SK-N-SH (cell line): ENCODE results near the gene ANKRD65. TPM values are rescaled to one million over a fixed set of nuclear protein-coding genes. Genes with fewer than 3 reads are reported as not detected.

Experiments used
- CTCF ChIA-PET: fragments of 300-600, 350-600 bp; formaldehyde crosslinking; extraction: SDS; loops from one replicate; lab custom pipeline; 2021; lab: Yijun Ruan, JAX
- POLR2A ChIA-PET: fragments of 350-600 bp; sonication (Branson Sonifier 250); formaldehyde crosslinking; extraction: SDS; loops from one replicate; lab custom pipeline; 2020; ENCODE audit warnings: antibody characterized with exemption, inconsistent platforms; lab: Yijun Ruan, JAX
- DNase-seq: peaks from one replicate; pipeline ENCODE4 v3.0.0; 2012
- H2AFZ ChIP-seq: fragments of 200-600 bp; sonication (generic); 2 replicates; pipeline ENCODE4 v1.8.1; 2016; ENCODE audit warnings: antibody characterized with exemption, mild to moderate bottlenecking, low read depth
- H3F3A ChIP-seq: fragments of 200-600 bp; sonication (generic); replicated peaks from 2 replicates; pipeline ENCODE3; 2016; ENCODE audit warnings: antibody characterized with exemption, mild to moderate bottlenecking; ENCODE audit not compliant: insufficient read depth
- H3K27ac ChIP-seq, 2 experiments: fragments of 200-500 bp in 1 of 2; fragments of 200-600 bp in 1 of 2; sonication (Bioruptor generic) in 1 of 2; sonication (generic), shearing (Covaris generic) in 1 of 2; 2 replicates each; pipeline versions ENCODE4 v1.5.1 to v1.6.1; 2014 to 2016; ENCODE audit warnings: low read depth in 2 of 2, inconsistent platforms in 1 of 2, low read length in 1 of 2, mild to moderate bottlenecking in 1 of 2, mixed read lengths in 1 of 2
- H3K27me3 ChIP-seq: fragments of 200-600 bp; sonication (generic), shearing (Covaris generic); 2 replicates; pipeline ENCODE4 v1.6.1; 2016; ENCODE audit warnings: mixed run types; ENCODE audit not compliant: insufficient read depth
- H3K36me3 ChIP-seq, 2 experiments: fragments of 200-500 bp in 1 of 2; fragments of 200-600 bp in 1 of 2; sonication (Bioruptor generic) in 1 of 2; sonication (generic) in 1 of 2; replicated peaks in 1 of 2; 2 replicates each; pipeline versions ENCODE3 to v1.5.1; 2014 to 2016; ENCODE audit warnings: low read length in 1 of 2, mild to moderate bottlenecking in 1 of 2; ENCODE audit not compliant: insufficient read depth in 2 of 2, control insufficient read depth in 1 of 2
- H3K4me1 ChIP-seq, 2 experiments: fragments of 200-500 bp in 1 of 2; fragments of 200-600 bp in 1 of 2; sonication (Bioruptor generic) in 1 of 2; sonication (generic), shearing (Covaris generic) in 1 of 2; 2 replicates each; pipeline versions ENCODE4 v1.5.1 to v1.6.1; 2014 to 2016; ENCODE audit warnings: low read depth in 1 of 2, low read length in 1 of 2, mixed run types in 1 of 2; ENCODE audit not compliant: insufficient read depth in 2 of 2, control insufficient read depth in 1 of 2
- H3K4me2 ChIP-seq: fragments of 200-600 bp; sonication (generic), shearing (Covaris generic); 2 replicates; pipeline ENCODE4 v1.6.1; 2017; ENCODE audit warnings: mixed run types
- H3K4me3 ChIP-seq, 2 experiments: fragments of 200-500 bp in 1 of 2; fragments of 200-600 bp in 1 of 2; sonication (Bioruptor generic) in 1 of 2; sonication (generic), shearing (Covaris generic) in 1 of 2; 2 replicates each; pipeline versions ENCODE4 v1.5.1 to v1.8.1; 2014 to 2016; ENCODE audit warnings: low read depth in 2 of 2, inconsistent platforms in 1 of 2, low read length in 1 of 2, mild to moderate bottlenecking in 1 of 2, mixed read lengths in 1 of 2, moderate library complexity in 1 of 2
- H3K79me2 ChIP-seq: fragments of 200-600 bp; sonication (generic); 2 replicates; pipeline ENCODE4 v1.8.1; 2017; ENCODE audit warnings: mild to moderate bottlenecking; ENCODE audit not compliant: insufficient read depth
- H3K9ac ChIP-seq: fragments of 200-600 bp; sonication (generic); 2 replicates; pipeline ENCODE4 v1.6.1; 2017; ENCODE audit warnings: mixed run types
- H3K9me2 ChIP-seq: fragments of 200-600 bp; sonication (generic); 2 replicates; pipeline ENCODE4 v1.6.1; 2017; ENCODE audit warnings: mixed run types
- H3K9me3 ChIP-seq: fragments of 200-600 bp; sonication (generic); 2 replicates; pipeline ENCODE4 v1.6.1; 2017; ENCODE audit warnings: mixed run types, mild to moderate bottlenecking, moderate library complexity
- H4K20me1 ChIP-seq: fragments of 200-600 bp; sonication (generic); 2 replicates; pipeline ENCODE4 v1.6.1; 2017; ENCODE audit warnings: mild to moderate bottlenecking, mixed run types; ENCODE audit not compliant: insufficient read depth
- CHD2 ChIP-seq: fragments of 150-350 bp; IDR thresholded peaks from 2 replicates; pipeline ENCODE4 v1.6.1; 2018; ENCODE audit warnings: low read length; ENCODE audit not compliant: partially characterized antibody
- ELF1 ChIP-seq: IDR thresholded peaks from 2 replicates; pipeline ENCODE4 v1.4.0; 2012
- EZH2phosphoT487 ChIP-seq: fragments of 200-600 bp; sonication (generic); IDR thresholded peaks from 2 replicates; pipeline ENCODE4 v1.6.1; 2017; ENCODE audit warnings: low read depth, mixed run types, mild to moderate bottlenecking, antibody characterized with exemption, moderate library complexity, borderline replicate concordance
- FOXJ3 ChIP-seq: sonication (generic); formaldehyde crosslinking; IDR thresholded peaks from 2 replicates; pipeline ENCODE4 v1.5.1; 2020; ENCODE audit warnings: mild to moderate bottlenecking, missing genetic modification reagents
- FOXM1 ChIP-seq: IDR thresholded peaks from 2 replicates; pipeline ENCODE4 v1.4.0; 2012; ENCODE audit warnings: low read depth, mild to moderate bottlenecking
- GATA2 ChIP-seq: sonication (generic); formaldehyde crosslinking; IDR thresholded peaks from 2 replicates; pipeline ENCODE4 v1.5.0; 2020; ENCODE audit warnings: mild to moderate bottlenecking, missing genetic modification reagents
- JUND ChIP-seq: IDR thresholded peaks from 2 replicates; pipeline ENCODE4 v1.4.0; 2012
- NFIC ChIP-seq: IDR thresholded peaks from 2 replicates; pipeline ENCODE4 v1.4.0; 2012; ENCODE audit warnings: borderline replicate concordance
- NRF1 ChIP-seq: IDR thresholded peaks from 2 replicates; pipeline ENCODE4 v1.6.1; 2012; ENCODE audit warnings: low read depth, mild to moderate bottlenecking, low read length
- POLR2AphosphoS5 ChIP-seq: IDR thresholded peaks from 2 replicates; pipeline ENCODE4 v1.6.1; 2012; ENCODE audit warnings: low read depth, low read length
- RAD21 ChIP-seq: IDR thresholded peaks from 2 replicates; pipeline ENCODE4 v1.6.1; 2012; ENCODE audit warnings: mild to moderate bottlenecking, low read length
- RFX5 ChIP-seq: IDR thresholded peaks from 2 replicates; pipeline ENCODE4 v1.6.1; 2012; ENCODE audit warnings: mild to moderate bottlenecking, improper control_type of control experiment, low read length
- SIN3A ChIP-seq: IDR thresholded peaks from 2 replicates; pipeline ENCODE4 v1.6.1; 2012; ENCODE audit warnings: low read depth, mild to moderate bottlenecking, low read length, moderate library complexity, borderline replicate concordance
- TAF1 ChIP-seq: IDR thresholded peaks from 2 replicates; pipeline ENCODE4 v1.6.1; 2012; ENCODE audit warnings: low read depth, mild to moderate bottlenecking, low read length, moderate library complexity, borderline replicate concordance
- TEAD4 ChIP-seq: IDR thresholded peaks from 2 replicates; pipeline ENCODE4 v1.4.0; 2012; ENCODE audit warnings: mild to moderate bottlenecking, borderline replicate concordance; ENCODE audit not compliant: insufficient read depth
- YY1 ChIP-seq: IDR thresholded peaks from 2 replicates; pipeline ENCODE4 v1.4.0; 2012; ENCODE audit warnings: low read depth, mild to moderate bottlenecking
- ZBTB33 ChIP-seq: IDR thresholded peaks from 2 replicates; pipeline ENCODE4 v1.4.0; 2012; ENCODE audit warnings: low read depth, borderline replicate concordance
- WGBS: methylation state at CpG from one replicate; pipeline ENCODE4 v1.1.6; 2017; ENCODE audit warnings: low lambda C conversion rate; 5-methylcytosine and 5-hydroxymethylcytosine counted together
- polyA plus RNA-seq, 3 experiments: library from polyadenylated mRNA; depleted of rRNA; stranded (reverse); fragments of >200 nt; gene quantifications; 2 replicates each; pipeline ENCODE4 v1.2.3, GENCODE V29; 2012
- TF ChIP-seq, protein P1 (sequence below): IDR thresholded peaks from 2 replicates; pipeline ENCODE4 v1.4.0; 2012; ENCODE audit warnings: low read depth
- TF ChIP-seq, protein P2 (sequence below): fragments of 150-350 bp; IDR thresholded peaks from 2 replicates; pipeline ENCODE4 v1.6.1; 2017; ENCODE audit warnings: antibody characterized with exemption, low read length, low read depth, borderline replicate concordance

The ANKRD65 gene
- polyA plus RNA-seq, 1 of the 3 experiments (the other 2 are of a cell fraction), result 0.07 TPM

- Histone ChIP-seq H3K4me2 (no peak overlapping the region), H3K36me3 (peaks cover 51 to 52% of the 10 kb centered on the region in 2 experiments), H4K20me1 (0 out of 2 replicates have a peak, but pooled peaks cover 4% of the 10 kb centered on the region), H2AFZ (no peak overlapping the region), H3K9me2 (no peaks in the 10 kb centered on the region), H3K9ac (no peak overlapping the region), H3K9me3 (no peaks in the 10 kb centered on the region), H3K79me2 (peaks cover 84% of the 10 kb centered on the region), H3K4me1 (peaks cover 6 to 9% of the 10 kb centered on the region in 2 experiments; a peak in 1 of 4 replicates), H3K27ac (no peak overlapping the region), H3F3A (no peaks in the 10 kb centered on the region), H3K27me3 (no peaks in the 10 kb centered on the region), H3K4me3 (no peak overlapping the region)
- ChIA-PET POLR2A (no interaction called here), CTCF (interaction anchor here (2.2 kb wide), 1 partner anchor 17 kb away, joined by 5 read pairs; no protein-coding TSS in a partner anchor)
- WGBS, result 95% methylated on average over 11 of the region's 11 CpGs
- no peak for TF ChIP-seq CHD2
- no peak for TF ChIP-seq FOXM1
- TF ChIP-seq, protein P1, sequence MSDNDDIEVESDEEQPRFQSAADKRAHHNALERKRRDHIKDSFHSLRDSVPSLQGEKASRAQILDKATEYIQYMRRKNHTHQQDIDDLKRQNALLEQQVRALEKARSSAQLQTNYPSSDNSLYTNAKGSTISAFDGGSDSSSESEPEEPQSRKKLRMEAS, result no peak
- TF ChIP-seq TEAD4, result no peak
- TF ChIP-seq POLR2AphosphoS5, result no peak
- no peak for TF ChIP-seq GATA2 (CRISPR knock-in tag)
- TF ChIP-seq RFX5, result no peak
- TF ChIP-seq, protein P2, sequence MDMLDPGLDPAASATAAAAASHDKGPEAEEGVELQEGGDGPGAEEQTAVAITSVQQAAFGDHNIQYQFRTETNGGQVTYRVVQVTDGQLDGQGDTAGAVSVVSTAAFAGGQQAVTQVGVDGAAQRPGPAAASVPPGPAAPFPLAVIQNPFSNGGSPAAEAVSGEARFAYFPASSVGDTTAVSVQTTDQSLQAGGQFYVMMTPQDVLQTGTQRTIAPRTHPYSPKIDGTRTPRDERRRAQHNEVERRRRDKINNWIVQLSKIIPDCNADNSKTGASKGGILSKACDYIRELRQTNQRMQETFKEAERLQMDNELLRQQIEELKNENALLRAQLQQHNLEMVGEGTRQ, result no peak
- no peak for TF ChIP-seq ZBTB33
- no peak for TF ChIP-seq RAD21
- TF ChIP-seq NRF1, result no peak
- TF ChIP-seq EZH2phosphoT487, result no peak
- no peak for TF ChIP-seq YY1
- DNase-seq, result no peak
Measured at GRCh38 chr1:1395166-1395565, 25.9 kb downstream of the ANKRD65 start.

DNA sequence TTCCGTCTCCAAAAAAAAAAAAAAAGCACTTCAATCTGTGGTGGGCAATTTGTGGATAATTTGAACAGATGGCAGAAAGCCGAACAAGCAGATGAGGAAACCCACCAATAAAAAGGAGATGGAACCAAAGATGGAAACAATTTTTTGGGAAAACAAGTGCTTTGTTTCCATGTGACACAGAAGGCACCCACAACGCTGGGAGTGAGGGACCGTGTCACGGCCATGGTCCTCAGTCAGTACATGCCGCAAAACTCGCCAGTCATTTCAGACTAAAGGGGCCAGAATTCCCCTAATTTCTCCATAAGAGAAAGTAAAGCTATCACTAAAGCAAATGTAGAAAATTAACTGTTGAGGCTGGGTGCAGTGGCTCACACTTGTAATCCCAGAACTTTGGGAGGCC is 27.0 kb downstream of the ANKRD65 start:
- peaks cover 55 to 59% of the 10 kb centered on the region in 2 experiments for H3K36me3 ChIP-seq
- H3K9me3 ChIP-seq, result no peaks in the 10 kb centered on the region
- ChIA-PET POLR2A (no interaction called here), CTCF (no interaction called here)
- peaks cover 79% of the 10 kb centered on the region for H3K79me2 ChIP-seq
- no peaks in the 10 kb centered on the region for H3K9me2 ChIP-seq
- H3F3A ChIP-seq, result no peaks in the 10 kb centered on the region
- H3K27me3 ChIP-seq, result no peaks in the 10 kb centered on the region
- H3K4me2 ChIP-seq, result no peak overlapping the region
- no peak for DNase-seq
- H3K4me3 ChIP-seq, result no peak overlapping the region
- H3K27ac ChIP-seq, result no peak overlapping the region
- H4K20me1 ChIP-seq, result 0 out of 2 replicates have a peak, but pooled peaks cover 4% of the 10 kb centered on the region
- TF ChIP-seq JUND (no peak), FOXJ3 (no peak), TAF1 (no peak), RAD21 (no peak), NFIC (no peak), GATA2 (CRISPR knock-in tag) (no peak), ZBTB33 (no peak), RFX5 (no peak), SIN3A (no peak), ELF1 (no peak)
- H2AFZ ChIP-seq, result no peak overlapping the region
- WGBS, result 97% methylated on average over 7 of the region's 7 CpGs
- no peak overlapping the region for H3K9ac ChIP-seq
- peaks cover 6 to 7% of the 10 kb centered on the region in 2 experiments; a peak in 1 of 4 replicates for H3K4me1 ChIP-seq
